ENCODE measurements around the gene OSBPL1A. TPM values are rescaled to one million over a fixed set of nuclear protein-coding genes. Genes with fewer than 3 reads are reported as not detected.

OSBPL1A gene
- total RNA-seq, 2 experiments from 2014 or later = 0.52 to 0.89 TPM

GRCh38 chr18:24200494-24201290 lies 196.9 kb downstream of the OSBPL1A start:
- ChIA-PET POLR2A (no interaction called here), CTCF (no interaction called here)

GRCh38 chr18:24199372-24199962 lies 198.2 kb downstream of the OSBPL1A start:
- CTCF ChIA-PET = no interaction called here
- POLR2A ChIA-PET = no interaction called here

- POLR2A ChIA-PET = no interaction called here
- CTCF ChIA-PET = no interaction called here
These were observed 199.2 kb downstream of the OSBPL1A start for GRCh38 chr18:24198461-24198860.

GRCh38 chr18:24197412-24197811 lies 200.2 kb downstream of the OSBPL1A start:
- ChIA-PET POLR2A (no interaction called here), CTCF (interaction anchor here (0.6 kb wide), 2 partner anchors 39 kb away, joined by 4 read pairs; no protein-coding TSS in a partner anchor)

GRCh38 chr18:24196764-24197163 lies 200.9 kb downstream of the OSBPL1A start:
- CTCF ChIA-PET = no interaction called here
- POLR2A ChIA-PET = no interaction called here

GRCh38 chr18:24195296-24196053 lies 202.1 kb downstream of the OSBPL1A start:
- CTCF ChIA-PET = no interaction called here
- POLR2A ChIA-PET = no interaction called here

GRCh38 chr18:24190590-24190989 lies 207.0 kb downstream of the OSBPL1A start:
- ChIA-PET POLR2A (no interaction called here), CTCF (no interaction called here)

- ChIA-PET CTCF (interaction anchor here (0.7 kb wide), 1 partner anchor 554 kb away, joined by 4 read pairs; no protein-coding TSS in a partner anchor), POLR2A (no interaction called here)
These were observed 207.8 kb downstream of the OSBPL1A start for GRCh38 chr18:24189664-24190346.

- POLR2A ChIA-PET = no interaction called here
- CTCF ChIA-PET = no interaction called here
These were observed 208.6 kb downstream of the OSBPL1A start for GRCh38 chr18:24189007-24189528.

GRCh38 chr18:24188120-24188519 lies 209.5 kb downstream of the OSBPL1A start:
- CTCF ChIA-PET = interaction anchor here (0.8 kb wide), 1 partner anchor 35 kb away, joined by 3 read pairs; no protein-coding TSS in a partner anchor
- POLR2A ChIA-PET = no interaction called here

- ChIA-PET CTCF (interaction anchor here (0.8 kb wide), 1 partner anchor 34 kb away, joined by 3 read pairs; no protein-coding TSS in a partner anchor), POLR2A (no interaction called here)
These were observed 209.9 kb downstream of the OSBPL1A start for GRCh38 chr18:24187689-24188088.

GRCh38 chr18:24187049-24187448 lies 210.6 kb downstream of the OSBPL1A start:
- ChIA-PET POLR2A (no interaction called here), CTCF (interaction anchor here (0.8 to 1.3 kb wide), 2 partner anchors 34 to 302 kb away, joined by 3 read pairs; no protein-coding TSS in a partner anchor)

- ChIA-PET POLR2A (no interaction called here), CTCF (interaction anchor here (0.7 to 1.3 kb wide), 2 partner anchors 49 to 303 kb away, joined by 3 read pairs; no protein-coding TSS in a partner anchor)
These were observed 211.8 kb downstream of the OSBPL1A start for GRCh38 chr18:24185805-24186204.

- POLR2A ChIA-PET = no interaction called here
- CTCF ChIA-PET = no interaction called here
These were observed 215.8 kb downstream of the OSBPL1A start for GRCh38 chr18:24181806-24182205.

- POLR2A ChIA-PET = no interaction called here
- CTCF ChIA-PET = no interaction called here
These were observed 217.6 kb downstream of the OSBPL1A start for GRCh38 chr18:24180048-24180447.

- CTCF ChIA-PET = interaction anchor here (1.2 to 1.7 kb wide), 2 partner anchors 14 to 311 kb away, joined by 4 to 10 read pairs; no protein-coding TSS in a partner anchor
- POLR2A ChIA-PET = no interaction called here
These were observed 220.0 kb downstream of the OSBPL1A start for GRCh38 chr18:24177499-24178133.

GRCh38 chr18:24176727-24177416 lies 220.8 kb downstream of the OSBPL1A start:
- POLR2A ChIA-PET = no interaction called here

GRCh38 chr18:24173997-24174396 lies 223.6 kb downstream of the OSBPL1A start:
- ChIA-PET POLR2A (no interaction called here), CTCF (no interaction called here)

More at GRCh38 chr18:24176727-24177416, 220.8 kb downstream of the OSBPL1A start:
- CTCF ChIA-PET = interaction anchor here (0.9 to 1.7 kb wide), 3 partner anchors 13 to 312 kb away, joined by 3 to 10 read pairs (median 4); no protein-coding TSS in a partner anchor
